Activated naive CD8-positive, alpha-beta T cell treated with anti-CD3 and anti-CD28 coated beads, Interleukin-2, amount 50 U/mL, for 24 hours (primary cell): Measurements from ENCODE around the gene COL4A1.

Experiments used
- ATAC-seq: fragments of 150-1000 bp; cut with Tn5 transposase; one replicate; pipeline ENCODE4 v1.10.0; 2021
- DNase-seq: peaks from one replicate; pipeline ENCODE4 v3.0.0; 2021
- H3K27ac Mint-ChIP-seq: one replicate; pipeline ENCODE4 v1.8.0; 2021; ENCODE audit warnings: mild to moderate bottlenecking, mixed read lengths
- H3K27me3 Mint-ChIP-seq: one replicate; pipeline ENCODE4 v1.8.0; 2021; ENCODE audit warnings: mixed read lengths
- H3K36me3 Mint-ChIP-seq: one replicate; pipeline ENCODE4 v1.8.0; 2021; ENCODE audit warnings: low read depth, mixed read lengths
- H3K4me1 Mint-ChIP-seq: one replicate; pipeline ENCODE4 v1.8.0; 2021; ENCODE audit warnings: mixed read lengths
- H3K4me3 Mint-ChIP-seq: one replicate; pipeline ENCODE4 v1.8.0; 2021; ENCODE audit warnings: mild to moderate bottlenecking, moderate library complexity, mixed read lengths
- H3K9me3 Mint-ChIP-seq: one replicate; pipeline ENCODE4 v1.8.0; 2021; ENCODE audit warnings: mixed read lengths

COL4A1 gene

GRCh38 chr13:110311443-110312338 lies 4.7 kb upstream of the COL4A1 start:
- ATAC-seq = no peak
- H3K4me3 Mint-ChIP-seq = no peak overlapping the region

GRCh38 chr13:110310541-110311442 lies 3.8 kb upstream of the COL4A1 start:
- H3K9me3 Mint-ChIP-seq = no peaks in the 10 kb centered on the region
- ATAC-seq (no peak), DNase-seq (no peak)
- no peak overlapping the region for H3K4me3 Mint-ChIP-seq
- no peaks in the 10 kb centered on the region for H3K36me3 Mint-ChIP-seq
- peaks cover 72% of the 10 kb centered on the region for H3K27me3 Mint-ChIP-seq
- H3K4me1 Mint-ChIP-seq = peaks cover 6% of the 10 kb centered on the region
- no peak overlapping the region for H3K27ac Mint-ChIP-seq

More at GRCh38 chr13:110311443-110312338, 4.7 kb upstream of the COL4A1 start:
- Mint-ChIP-seq H3K27me3 (peaks cover 65% of the 10 kb centered on the region), H3K36me3 (no peaks in the 10 kb centered on the region), H3K4me1 (peaks cover 6% of the 10 kb centered on the region), H3K27ac (no peak overlapping the region), H3K9me3 (no peaks in the 10 kb centered on the region)
- DNase-seq = no peak

- ATAC-seq = no peak
- Mint-ChIP-seq H3K9me3 (no peaks in the 10 kb centered on the region), H3K27ac (no peak overlapping the region), H3K4me1 (peaks cover 6% of the 10 kb centered on the region), H3K36me3 (no peaks in the 10 kb centered on the region), H3K4me3 (no peak overlapping the region), H3K27me3 (peaks cover 76% of the 10 kb centered on the region)
- DNase-seq = no peak
Observed at GRCh38 chr13:110309661-110310524, 2.9 kb upstream of the COL4A1 start.

GRCh38 chr13:110308656-110309359 lies 1.9 kb upstream of the COL4A1 start:
- Mint-ChIP-seq H3K9me3 (no peaks in the 10 kb centered on the region), H3K27me3 (peaks cover 80% of the 10 kb centered on the region), H3K4me3 (no peak overlapping the region), H3K4me1 (peaks cover 6% of the 10 kb centered on the region), H3K27ac (no peak overlapping the region), H3K36me3 (no peaks in the 10 kb centered on the region)
- no peak for ATAC-seq
- no peak for DNase-seq

- Mint-ChIP-seq H3K27me3 (peaks cover 85% of the 10 kb centered on the region), H3K4me1 (peaks cover 6% of the 10 kb centered on the region), H3K4me3 (no peak overlapping the region), H3K36me3 (no peaks in the 10 kb centered on the region), H3K9me3 (no peaks in the 10 kb centered on the region), H3K27ac (no peak overlapping the region)
- DNase-seq (no peak), ATAC-seq (no peak)
Observed at GRCh38 chr13:110307767-110308655, 1.1 kb upstream of the COL4A1 start.

GRCh38 chr13:110306340-110306959 lies 507 bp downstream of the COL4A1 start:
- Mint-ChIP-seq H3K36me3 (no peaks in the 10 kb centered on the region), H3K9me3 (no peaks in the 10 kb centered on the region), H3K4me3 (no peak overlapping the region), H3K4me1 (peaks cover 6% of the 10 kb centered on the region), H3K27ac (no peak overlapping the region), H3K27me3 (peaks cover 79% of the 10 kb centered on the region)
- ATAC-seq = no peak
- no peak for DNase-seq

- DNase-seq (no peak), ATAC-seq (no peak)
- H3K27ac Mint-ChIP-seq = no peak overlapping the region
- H3K9me3 Mint-ChIP-seq = no peaks in the 10 kb centered on the region
- H3K4me1 Mint-ChIP-seq = peaks cover 6% of the 10 kb centered on the region
- peaks cover 80% of the 10 kb centered on the region for H3K27me3 Mint-ChIP-seq
- no peaks in the 10 kb centered on the region for H3K36me3 Mint-ChIP-seq
- H3K4me3 Mint-ChIP-seq = no peak overlapping the region
Observed at GRCh38 chr13:110305949-110306339, 1.0 kb downstream of the COL4A1 start.

GRCh38 chr13:110305544-110305943 lies 1.4 kb downstream of the COL4A1 start:
- no peak overlapping the region for H3K27ac Mint-ChIP-seq
- no peaks in the 10 kb centered on the region for H3K36me3 Mint-ChIP-seq
- peaks cover 80% of the 10 kb centered on the region for H3K27me3 Mint-ChIP-seq
- no peaks in the 10 kb centered on the region for H3K9me3 Mint-ChIP-seq
- ATAC-seq = no peak
- H3K4me1 Mint-ChIP-seq = peaks cover 6% of the 10 kb centered on the region
- DNase-seq = no peak
- H3K4me3 Mint-ChIP-seq = no peak overlapping the region

- no peak overlapping the region for H3K4me3 Mint-ChIP-seq
- H3K4me1 Mint-ChIP-seq = peaks cover 6% of the 10 kb centered on the region
- ATAC-seq = no peak
- H3K36me3 Mint-ChIP-seq = no peaks in the 10 kb centered on the region
- no peak overlapping the region for H3K27ac Mint-ChIP-seq
- DNase-seq = no peak
- H3K9me3 Mint-ChIP-seq = no peaks in the 10 kb centered on the region
- H3K27me3 Mint-ChIP-seq = peaks cover 77% of the 10 kb centered on the region
Observed at GRCh38 chr13:110305001-110305400, 2.0 kb downstream of the COL4A1 start.

- peaks cover 72% of the 10 kb centered on the region for H3K27me3 Mint-ChIP-seq
Observed at GRCh38 chr13:110304256-110304655, 2.7 kb downstream of the COL4A1 start.

GRCh38 chr13:110303644-110304043 lies 3.3 kb downstream of the COL4A1 start:
- peaks cover 69% of the 10 kb centered on the region for H3K27me3 Mint-ChIP-seq
- no peak for ATAC-seq
- no peak for DNase-seq
- H3K4me1 Mint-ChIP-seq = peaks cover 9% of the 10 kb centered on the region
- H3K36me3 Mint-ChIP-seq = no peaks in the 10 kb centered on the region
- H3K27ac Mint-ChIP-seq = no peak overlapping the region
- H3K9me3 Mint-ChIP-seq = no peaks in the 10 kb centered on the region
- H3K4me3 Mint-ChIP-seq = no peak overlapping the region

More at GRCh38 chr13:110304256-110304655, 2.7 kb downstream of the COL4A1 start:
- DNase-seq (no peak), ATAC-seq (no peak)
- Mint-ChIP-seq H3K9me3 (no peaks in the 10 kb centered on the region), H3K4me3 (no peak overlapping the region), H3K27ac (no peak overlapping the region), H3K36me3 (no peaks in the 10 kb centered on the region), H3K4me1 (peaks cover 6% of the 10 kb centered on the region)

GRCh38 chr13:110302997-110303396 lies 4.0 kb downstream of the COL4A1 start:
- Mint-ChIP-seq H3K27me3 (peaks cover 68% of the 10 kb centered on the region), H3K4me1 (peaks cover 9% of the 10 kb centered on the region), H3K27ac (no peak overlapping the region), H3K36me3 (no peaks in the 10 kb centered on the region), H3K9me3 (no peaks in the 10 kb centered on the region), H3K4me3 (no peak overlapping the region)
- ATAC-seq (no peak), DNase-seq (no peak)
